ENCODE results near the gene PHF2. TPM values are rescaled to one million over a fixed set of nuclear protein-coding genes. Genes with fewer than 3 reads are reported as not detected.

Gene PHF2
- total RNA-seq, 2 experiments from 2014 or later: 20.6 to 23.7 TPM

DNA sequence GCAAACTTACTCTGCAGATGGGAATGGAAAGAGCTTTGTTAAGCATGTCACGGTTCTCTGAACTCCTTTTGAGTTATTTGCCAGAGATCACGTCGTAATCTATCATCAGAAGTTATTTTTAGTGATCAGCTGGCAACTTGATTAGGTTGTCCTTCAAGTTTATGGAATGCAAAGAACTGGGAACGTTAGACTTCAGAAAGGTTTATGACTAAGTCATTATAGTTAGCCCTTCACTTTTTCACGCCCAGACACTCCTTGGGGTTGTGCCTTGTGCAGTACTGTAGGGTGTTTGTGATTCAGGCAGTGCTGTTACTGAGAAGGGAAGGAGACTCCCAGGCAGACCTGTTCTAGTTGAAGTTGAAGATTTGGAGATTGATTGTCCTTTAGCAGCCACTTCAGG lies 26.8 kb upstream of the PHF2 start:
- H4K20me1 ChIP-seq (ENCODE audit: insufficient read depth, low read length): no peaks in the 10 kb centered on the region
- no peaks in the 10 kb centered on the region for H3K9me2 ChIP-seq (ENCODE audit: insufficient read depth, low read length)
- no peak overlapping the region for H3K4me3 ChIP-seq (ENCODE audit: low read depth, low read length, poor library complexity, severe bottlenecking)
- POLR2A ChIA-PET: no interaction called here
- no TSS peak for BruUV-seq (replicated peaks)
- CTCF ChIA-PET (ENCODE audit: unreplicated experiment): no interaction called here
- H3K79me2 ChIP-seq (ENCODE audit: insufficient read depth, low read depth, low read length): no peaks in the 10 kb centered on the region
- H3K4me2 ChIP-seq (ENCODE audit: low read length): no peak overlapping the region
- H2AFZ ChIP-seq (ENCODE audit: low read length): no peak overlapping the region
- H3K4me1 ChIP-seq (ENCODE audit: insufficient read depth, low read length, poor library complexity, severe bottlenecking): no peaks in the 10 kb centered on the region
- peaks cover 85% of the 10 kb centered on the region for H3K36me3 ChIP-seq (ENCODE audit: insufficient read depth, low read length)
- no peak for DNase-seq (ENCODE audit: low spot score)
- intact Hi-C loops (cut with micrococcal nuclease; ENCODE audit: unreplicated experiment): no loop called here
- no peak for TF ChIP-seq EZH2phosphoT487 (IDR thresholded peaks at IDR 0.05; ENCODE audit: borderline replicate concordance, low read depth, low read length)
- TF ChIP-seq, protein P1, sequence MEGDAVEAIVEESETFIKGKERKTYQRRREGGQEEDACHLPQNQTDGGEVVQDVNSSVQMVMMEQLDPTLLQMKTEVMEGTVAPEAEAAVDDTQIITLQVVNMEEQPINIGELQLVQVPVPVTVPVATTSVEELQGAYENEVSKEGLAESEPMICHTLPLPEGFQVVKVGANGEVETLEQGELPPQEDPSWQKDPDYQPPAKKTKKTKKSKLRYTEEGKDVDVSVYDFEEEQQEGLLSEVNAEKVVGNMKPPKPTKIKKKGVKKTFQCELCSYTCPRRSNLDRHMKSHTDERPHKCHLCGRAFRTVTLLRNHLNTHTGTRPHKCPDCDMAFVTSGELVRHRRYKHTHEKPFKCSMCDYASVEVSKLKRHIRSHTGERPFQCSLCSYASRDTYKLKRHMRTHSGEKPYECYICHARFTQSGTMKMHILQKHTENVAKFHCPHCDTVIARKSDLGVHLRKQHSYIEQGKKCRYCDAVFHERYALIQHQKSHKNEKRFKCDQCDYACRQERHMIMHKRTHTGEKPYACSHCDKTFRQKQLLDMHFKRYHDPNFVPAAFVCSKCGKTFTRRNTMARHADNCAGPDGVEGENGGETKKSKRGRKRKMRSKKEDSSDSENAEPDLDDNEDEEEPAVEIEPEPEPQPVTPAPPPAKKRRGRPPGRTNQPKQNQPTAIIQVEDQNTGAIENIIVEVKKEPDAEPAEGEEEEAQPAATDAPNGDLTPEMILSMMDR (conservative IDR thresholded peaks at IDR 0.05; ENCODE audit: low read length): no peak
- H3K9me3 ChIP-seq (ENCODE audit: low read length): no peaks in the 10 kb centered on the region
- H3K27ac ChIP-seq (ENCODE audit: low read depth, low read length, poor library complexity, severe bottlenecking): no peak overlapping the region

DNA sequence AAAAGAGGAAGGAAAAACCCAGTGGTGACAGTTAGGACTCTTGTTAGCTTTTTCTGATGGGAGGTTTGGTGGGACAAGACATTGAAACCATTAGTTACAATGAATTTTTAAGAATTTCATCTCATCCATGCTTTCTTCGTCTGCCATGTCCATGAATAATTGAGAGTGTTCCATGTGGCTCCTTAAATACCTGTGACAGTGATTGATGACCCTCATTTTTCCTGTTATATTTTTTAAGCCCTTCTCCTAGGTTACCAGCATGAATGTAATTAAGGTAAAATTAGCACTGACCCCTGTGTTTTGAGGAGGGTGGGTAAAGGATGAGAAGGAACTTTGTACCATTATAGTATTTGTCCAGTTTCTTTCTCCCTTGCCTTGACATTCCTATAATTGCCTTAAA lies 23.5 kb upstream of the PHF2 start:
- POLR2A ChIA-PET: no interaction called here
- peaks cover 85% of the 10 kb centered on the region for H3K36me3 ChIP-seq (ENCODE audit: insufficient read depth, low read length)

DNA sequence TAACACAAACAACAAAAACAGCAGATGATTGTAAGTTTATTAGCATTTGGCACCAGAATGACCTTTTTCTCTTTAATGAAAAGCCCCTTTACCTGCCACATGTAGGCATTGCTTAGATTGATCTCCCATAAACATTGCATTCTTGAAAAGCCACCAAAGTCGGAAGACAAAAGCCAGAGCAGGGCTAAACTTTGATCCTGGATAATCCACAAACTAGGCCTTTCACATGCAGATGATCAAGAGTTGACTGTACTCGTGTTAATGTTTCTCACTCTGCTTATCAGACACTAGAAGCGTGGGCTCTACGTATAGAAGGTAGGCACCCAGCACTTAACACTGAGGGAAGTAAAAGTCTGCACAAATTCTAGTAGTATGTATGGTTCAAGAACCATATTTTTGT lies 21.0 kb upstream of the PHF2 start:
- ChIA-PET POLR2A (interaction anchor here (1.6 kb wide), 1 partner anchor 11 kb away, joined by 4 read pairs; no protein-coding TSS in a partner anchor), CTCF (ENCODE audit: unreplicated experiment) (no interaction called here)
- no peak overlapping the region for H3K4me3 ChIP-seq (ENCODE audit: low read depth, low read length, poor library complexity, severe bottlenecking)
- H3K27ac ChIP-seq (ENCODE audit: low read depth, low read length, poor library complexity, severe bottlenecking): no peak overlapping the region
- no TSS peak for BruUV-seq (replicated peaks)
- H2AFZ ChIP-seq (ENCODE audit: low read length): no peak overlapping the region
- H3K79me2 ChIP-seq (ENCODE audit: insufficient read depth, low read depth, low read length): no peaks in the 10 kb centered on the region
- peaks cover 90% of the 10 kb centered on the region for H3K36me3 ChIP-seq (ENCODE audit: insufficient read depth, low read length)
- DNase-seq (ENCODE audit: low spot score): no peak
- H3K4me2 ChIP-seq (ENCODE audit: low read length): no peak overlapping the region
- no peaks in the 10 kb centered on the region for H3K9me3 ChIP-seq (ENCODE audit: low read length)
- H3K9me2 ChIP-seq (ENCODE audit: insufficient read depth, low read length): no peaks in the 10 kb centered on the region
- TF ChIP-seq, protein P1 (conservative IDR thresholded peaks at IDR 0.05; ENCODE audit: low read length): no peak
- TF ChIP-seq EZH2phosphoT487 (IDR thresholded peaks at IDR 0.05; ENCODE audit: borderline replicate concordance, low read depth, low read length): no peak
- no peaks in the 10 kb centered on the region for H3K4me1 ChIP-seq (ENCODE audit: insufficient read depth, low read length, poor library complexity, severe bottlenecking)
- H4K20me1 ChIP-seq (ENCODE audit: insufficient read depth, low read length): no peaks in the 10 kb centered on the region
- intact Hi-C loops (cut with micrococcal nuclease; ENCODE audit: unreplicated experiment): no loop called here

More for the DNA sequence above, 23.5 kb upstream of the PHF2 start:
- H3K9me2 ChIP-seq (ENCODE audit: insufficient read depth, low read length): no peaks in the 10 kb centered on the region
- no peak overlapping the region for H3K4me2 ChIP-seq (ENCODE audit: low read length)
- no peaks in the 10 kb centered on the region for H4K20me1 ChIP-seq (ENCODE audit: insufficient read depth, low read length)
- H3K4me1 ChIP-seq (ENCODE audit: insufficient read depth, low read length, poor library complexity, severe bottlenecking): no peaks in the 10 kb centered on the region
- no peak overlapping the region for H3K4me3 ChIP-seq (ENCODE audit: low read depth, low read length, poor library complexity, severe bottlenecking)
- no peaks in the 10 kb centered on the region for H3K79me2 ChIP-seq (ENCODE audit: insufficient read depth, low read depth, low read length)
- DNase-seq (ENCODE audit: low spot score): no peak
- no peak overlapping the region for H2AFZ ChIP-seq (ENCODE audit: low read length)
- no peaks in the 10 kb centered on the region for H3K9me3 ChIP-seq (ENCODE audit: low read length)
- intact Hi-C loops (cut with micrococcal nuclease; ENCODE audit: unreplicated experiment): no loop called here
- BruUV-seq (replicated peaks): no TSS peak
- CTCF ChIA-PET (ENCODE audit: unreplicated experiment): no interaction called here
- H3K27ac ChIP-seq (ENCODE audit: low read depth, low read length, poor library complexity, severe bottlenecking): no peak overlapping the region
- TF ChIP-seq EZH2phosphoT487 (IDR thresholded peaks at IDR 0.05; ENCODE audit: borderline replicate concordance, low read depth, low read length): no peak
- TF ChIP-seq, protein P1 (conservative IDR thresholded peaks at IDR 0.05; ENCODE audit: low read length): no peak
